GM12892 (cell line): Measurements from ENCODE around the gene RLIM.

Source experiments
- POLR2A ChIP-seq: IDR thresholded peaks from 2 replicates; pipeline ENCODE4 v1.6.1; 2011; ENCODE audit warnings: low read depth, low read length, control low read depth
- POLR2AphosphoS5 ChIP-seq: IDR thresholded peaks from 2 replicates; pipeline ENCODE4 v1.6.1; 2011; ENCODE audit warnings: low read depth, low read length, control low read depth
- TAF1 ChIP-seq: IDR thresholded peaks from 2 replicates; pipeline ENCODE4 v1.6.1; 2011; ENCODE audit warnings: low read depth, mild to moderate bottlenecking, control low read depth, low read length, borderline replicate concordance

GRCh38 chrX:74540635-74541249 lies 73.7 kb downstream of the RLIM start:
- no peak for TF ChIP-seq POLR2A
- TF ChIP-seq TAF1: no peak
- no peak for TF ChIP-seq POLR2AphosphoS5
